GM23338 (cell line): Measurements from ENCODE around the gene UBE2G2. TPM values are rescaled to one million over a fixed set of nuclear protein-coding genes. Genes with fewer than 3 reads are reported as not detected.

ENCODE experiments used
- ATAC-seq: fragments of 200-7000 bp; cut with Tn5 transposase; 3 replicates; pipeline ENCODE4 v1.9.1; 2020
- DNase-seq: peaks from one replicate; pipeline ENCODE4 v3.0.0-alpha.2; 2015; ENCODE audit warnings: low spot score
- H2AFZ ChIP-seq: fragments of 200-600 bp; sonication (generic); 2 replicates; pipeline ENCODE4 v1.8.0; 2016; ENCODE audit warnings: antibody characterized with exemption, mild to moderate bottlenecking, moderate library complexity
- H3F3A ChIP-seq: fragments of 200-600 bp; sonication (generic); replicated peaks from 2 replicates; pipeline ENCODE4 v1.8.0; 2017; ENCODE audit warnings: antibody characterized with exemption, mixed run types, low read depth
- H3K27ac ChIP-seq: fragments of 200-600 bp; sonication (generic); 2 replicates; pipeline ENCODE4 v1.6.1; 2016; ENCODE audit warnings: low read depth
- H3K27me3 ChIP-seq: fragments of 200-600 bp; sonication (generic); 2 replicates; pipeline ENCODE4 v1.8.0; 2016; ENCODE audit warnings: mild to moderate bottlenecking, mixed run types, moderate library complexity; ENCODE audit not compliant: insufficient read depth
- H3K36me3 ChIP-seq: fragments of 200-600 bp; sonication (generic); 2 replicates; pipeline ENCODE4 v1.8.0; 2016; ENCODE audit warnings: mild to moderate bottlenecking; ENCODE audit not compliant: insufficient read depth
- H3K4me1 ChIP-seq: fragments of 200-600 bp; sonication (generic); 2 replicates; pipeline ENCODE4 v1.8.0; 2016; ENCODE audit warnings: mild to moderate bottlenecking, moderate library complexity; ENCODE audit not compliant: insufficient read depth
- H3K4me2 ChIP-seq: fragments of 200-600 bp; sonication (generic); 2 replicates; pipeline ENCODE4 v1.7.1; 2017; ENCODE audit warnings: mixed run types
- H3K4me3 ChIP-seq: fragments of 200-600 bp; sonication (generic); 2 replicates; pipeline ENCODE4 v1.6.1; 2016; ENCODE audit warnings: mixed run types
- H3K79me2 ChIP-seq: fragments of 200-600 bp; sonication (generic); replicated peaks from 2 replicates; pipeline ENCODE4 v1.8.0; 2017; ENCODE audit warnings: mild to moderate bottlenecking; ENCODE audit not compliant: insufficient read depth
- H3K9me2 ChIP-seq: fragments of 200-600 bp; sonication (generic); 2 replicates; pipeline ENCODE4 v1.8.0; 2017; ENCODE audit not compliant: insufficient read depth
- H4K20me1 ChIP-seq: fragments of 200-600 bp; sonication (generic); replicated peaks from 2 replicates; pipeline ENCODE4 v1.8.0; 2017; ENCODE audit warnings: mild to moderate bottlenecking; ENCODE audit not compliant: insufficient read depth
- H3K27ac Mint-ChIP-seq: 2 replicates; pipeline ENCODE4 v1.8.0; 2020; ENCODE audit warnings: inconsistent platforms, mild to moderate bottlenecking, moderate library complexity, mixed read lengths
- H3K27me3 Mint-ChIP-seq: 3 replicates; pipeline ENCODE4 v1.8.0; 2022; ENCODE audit warnings: low read depth, mild to moderate bottlenecking, moderate library complexity, mixed read lengths, inconsistent platforms; ENCODE audit not compliant: insufficient read depth, poor library complexity
- H3K36me3 Mint-ChIP-seq: 3 replicates; pipeline ENCODE4 v1.8.0; 2021; ENCODE audit warnings: low read depth, mild to moderate bottlenecking, inconsistent platforms, moderate library complexity, mixed read lengths
- H3K4me1 Mint-ChIP-seq: 3 replicates; pipeline ENCODE4 v1.8.0; 2020; ENCODE audit warnings: mild to moderate bottlenecking, inconsistent platforms, mixed read lengths
- H3K4me3 Mint-ChIP-seq: 3 replicates; pipeline ENCODE4 v1.8.0; 2021; ENCODE audit warnings: moderate library complexity, mild to moderate bottlenecking, inconsistent platforms, mixed read lengths
- H3K9me3 Mint-ChIP-seq: 3 replicates; pipeline ENCODE4 v1.8.0; 2020; ENCODE audit warnings: moderate library complexity, mild to moderate bottlenecking, inconsistent platforms, mixed read lengths
- CREB1 ChIP-seq: fragments of 250-450 bp; sonication (Bioruptor Pico); IDR thresholded peaks from 2 replicates; pipeline ENCODE4 v1.5.0; 2020; ENCODE audit warnings: low read depth, mild to moderate bottlenecking, moderate library complexity
- CTCF ChIP-seq, 2 experiments: fragments of 200-600 bp in 1 of 2; sonication (generic) in 1 of 2; conservative IDR thresholded peaks; 2 replicates each; pipeline versions ENCODE4 v1.5.1 to v1.6.1; 2016 to 2017; ENCODE audit warnings: antibody characterized with exemption in 2 of 2, low read depth in 2 of 2, mild to moderate bottlenecking in 2 of 2, moderate library complexity in 1 of 2
- ETS1 ChIP-seq: IDR thresholded peaks from 2 replicates; pipeline ENCODE4 v1.6.1; 2016; ENCODE audit warnings: antibody characterized with exemption
- EZH2 ChIP-seq: fragments of 200-600 bp; sonication (generic); IDR thresholded peaks from one replicate; pipeline ENCODE4 v1.8.0; 2017; ENCODE audit warnings: antibody characterized with exemption, mild to moderate bottlenecking, low read depth; ENCODE audit not compliant: unreplicated experiment
- EZH2phosphoT487 ChIP-seq: fragments of 200-600 bp; sonication (generic); IDR thresholded peaks from one replicate; pipeline ENCODE4 v1.8.1; 2018; ENCODE audit warnings: antibody characterized with exemption; ENCODE audit not compliant: unreplicated experiment
- JUNB ChIP-seq: IDR thresholded peaks from one replicate; pipeline ENCODE4 v1.6.1; 2016; ENCODE audit warnings: antibody characterized with exemption; ENCODE audit not compliant: unreplicated experiment
- NANOG ChIP-seq: IDR thresholded peaks from 2 replicates; pipeline ENCODE4 v1.6.1; 2016; ENCODE audit warnings: antibody characterized with exemption, borderline replicate concordance
- POLR2AphosphoS5 ChIP-seq: IDR thresholded peaks from 2 replicates; pipeline ENCODE4 v1.6.1; 2016; ENCODE audit warnings: antibody characterized with exemption, low read depth
- REST ChIP-seq: IDR thresholded peaks from one replicate; pipeline ENCODE4 v1.6.1; 2018; ENCODE audit warnings: antibody characterized with exemption; ENCODE audit not compliant: unreplicated experiment
- STAT1 ChIP-seq: IDR thresholded peaks from one replicate; pipeline ENCODE4 v1.6.1; 2016; ENCODE audit warnings: antibody characterized with exemption; ENCODE audit not compliant: unreplicated experiment
- ZNF114 ChIP-seq: fragments of 250-450 bp; sonication (Bioruptor Pico); IDR thresholded peaks from 2 replicates; pipeline ENCODE4 v1.5.0; 2020; ENCODE audit warnings: mild to moderate bottlenecking, moderate library complexity
- ZNF331 ChIP-seq: fragments of 250-450 bp; sonication (Bioruptor Pico); IDR thresholded peaks from 2 replicates; pipeline ENCODE4 v1.5.0; 2020; ENCODE audit warnings: low read depth, mild to moderate bottlenecking, moderate library complexity
- polyA plus RNA-seq: library from polyadenylated mRNA; unstranded; fragments of >200 nt; fragmentation: Nextera tagmentation; extraction: Ambion mirVana; gene quantifications from 2 replicates; pipeline ENCODE4 v1.2.1, GENCODE V29; 2016
- total RNA-seq: library from RNA; depleted of rRNA; stranded (reverse); fragments of >200 nt; shearing (Covaris generic); gene quantifications from 2 replicates; pipeline ENCODE4 v1.2.3, GENCODE V29; 2014
- TF ChIP-seq, protein P1 (sequence below): fragments of 250-450 bp; sonication (Bioruptor Pico); IDR thresholded peaks from 2 replicates; pipeline ENCODE4 v1.5.0; 2020; ENCODE audit warnings: mild to moderate bottlenecking, moderate library complexity

The UBE2G2 gene
- total and polyA plus RNA-seq, 2 experiments from 2014 or later, result 66.4 to 100 TPM

DNA sequence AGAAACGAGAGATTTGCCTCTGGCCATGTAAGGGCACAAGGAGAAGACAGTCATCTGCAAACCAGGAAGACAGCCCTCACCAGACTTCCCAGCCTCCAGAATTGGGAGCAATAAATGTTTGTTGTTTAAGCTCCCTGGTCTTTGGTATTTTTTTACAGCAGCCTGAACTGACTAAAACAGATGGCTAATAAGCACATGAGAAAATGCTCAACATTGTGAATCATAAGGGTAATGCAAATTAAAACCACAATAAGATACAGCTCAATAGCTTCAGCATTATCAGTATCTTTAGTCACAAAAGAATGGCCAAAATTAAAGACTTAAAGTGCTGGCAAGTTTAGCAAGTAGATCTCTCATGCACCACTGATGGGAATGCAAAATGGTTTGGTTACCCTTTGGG, 11.7 kb downstream of the UBE2G2 start:
- DNase-seq (no peak), ATAC-seq (no peak)
- peaks cover 98% of the 10 kb centered on the region for H3K79me2 ChIP-seq
- H3K4me3 ChIP-seq, result no peak overlapping the region
- no peak overlapping the region for H3K4me3 Mint-ChIP-seq
- H3K27ac ChIP-seq, result no peak overlapping the region
- no peaks in the 10 kb centered on the region for H3K27me3 ChIP-seq
- no peaks in the 10 kb centered on the region for H3K9me2 ChIP-seq
- peaks cover 11% of the 10 kb centered on the region; the same call in 2 of the 3 replicates for H3K4me1 Mint-ChIP-seq
- no peak overlapping the region for H2AFZ ChIP-seq
- H3K27me3 Mint-ChIP-seq, result peaks cover 11% of the 10 kb centered on the region
- peaks cover 5% of the 10 kb centered on the region; the same call in 1 of the 2 replicates for H3K4me1 ChIP-seq
- H3K4me2 ChIP-seq, result no peak overlapping the region
- TF ChIP-seq EZH2 (no peak), NANOG (no peak), POLR2AphosphoS5 (no peak), EZH2phosphoT487 (no peak), JUNB (no peak), ETS1 (no peak), REST (no peak), ZNF331 (no peak), ZNF114 (CRISPR knock-in tag) (no peak), CREB1 (CRISPR knock-in tag) (no peak), CTCF (conservative IDR thresholded peaks at IDR 0.05; ENCODE audit: low read depth in 2 of 2) (no peak), STAT1 (no peak)
- TF ChIP-seq, protein P1, sequence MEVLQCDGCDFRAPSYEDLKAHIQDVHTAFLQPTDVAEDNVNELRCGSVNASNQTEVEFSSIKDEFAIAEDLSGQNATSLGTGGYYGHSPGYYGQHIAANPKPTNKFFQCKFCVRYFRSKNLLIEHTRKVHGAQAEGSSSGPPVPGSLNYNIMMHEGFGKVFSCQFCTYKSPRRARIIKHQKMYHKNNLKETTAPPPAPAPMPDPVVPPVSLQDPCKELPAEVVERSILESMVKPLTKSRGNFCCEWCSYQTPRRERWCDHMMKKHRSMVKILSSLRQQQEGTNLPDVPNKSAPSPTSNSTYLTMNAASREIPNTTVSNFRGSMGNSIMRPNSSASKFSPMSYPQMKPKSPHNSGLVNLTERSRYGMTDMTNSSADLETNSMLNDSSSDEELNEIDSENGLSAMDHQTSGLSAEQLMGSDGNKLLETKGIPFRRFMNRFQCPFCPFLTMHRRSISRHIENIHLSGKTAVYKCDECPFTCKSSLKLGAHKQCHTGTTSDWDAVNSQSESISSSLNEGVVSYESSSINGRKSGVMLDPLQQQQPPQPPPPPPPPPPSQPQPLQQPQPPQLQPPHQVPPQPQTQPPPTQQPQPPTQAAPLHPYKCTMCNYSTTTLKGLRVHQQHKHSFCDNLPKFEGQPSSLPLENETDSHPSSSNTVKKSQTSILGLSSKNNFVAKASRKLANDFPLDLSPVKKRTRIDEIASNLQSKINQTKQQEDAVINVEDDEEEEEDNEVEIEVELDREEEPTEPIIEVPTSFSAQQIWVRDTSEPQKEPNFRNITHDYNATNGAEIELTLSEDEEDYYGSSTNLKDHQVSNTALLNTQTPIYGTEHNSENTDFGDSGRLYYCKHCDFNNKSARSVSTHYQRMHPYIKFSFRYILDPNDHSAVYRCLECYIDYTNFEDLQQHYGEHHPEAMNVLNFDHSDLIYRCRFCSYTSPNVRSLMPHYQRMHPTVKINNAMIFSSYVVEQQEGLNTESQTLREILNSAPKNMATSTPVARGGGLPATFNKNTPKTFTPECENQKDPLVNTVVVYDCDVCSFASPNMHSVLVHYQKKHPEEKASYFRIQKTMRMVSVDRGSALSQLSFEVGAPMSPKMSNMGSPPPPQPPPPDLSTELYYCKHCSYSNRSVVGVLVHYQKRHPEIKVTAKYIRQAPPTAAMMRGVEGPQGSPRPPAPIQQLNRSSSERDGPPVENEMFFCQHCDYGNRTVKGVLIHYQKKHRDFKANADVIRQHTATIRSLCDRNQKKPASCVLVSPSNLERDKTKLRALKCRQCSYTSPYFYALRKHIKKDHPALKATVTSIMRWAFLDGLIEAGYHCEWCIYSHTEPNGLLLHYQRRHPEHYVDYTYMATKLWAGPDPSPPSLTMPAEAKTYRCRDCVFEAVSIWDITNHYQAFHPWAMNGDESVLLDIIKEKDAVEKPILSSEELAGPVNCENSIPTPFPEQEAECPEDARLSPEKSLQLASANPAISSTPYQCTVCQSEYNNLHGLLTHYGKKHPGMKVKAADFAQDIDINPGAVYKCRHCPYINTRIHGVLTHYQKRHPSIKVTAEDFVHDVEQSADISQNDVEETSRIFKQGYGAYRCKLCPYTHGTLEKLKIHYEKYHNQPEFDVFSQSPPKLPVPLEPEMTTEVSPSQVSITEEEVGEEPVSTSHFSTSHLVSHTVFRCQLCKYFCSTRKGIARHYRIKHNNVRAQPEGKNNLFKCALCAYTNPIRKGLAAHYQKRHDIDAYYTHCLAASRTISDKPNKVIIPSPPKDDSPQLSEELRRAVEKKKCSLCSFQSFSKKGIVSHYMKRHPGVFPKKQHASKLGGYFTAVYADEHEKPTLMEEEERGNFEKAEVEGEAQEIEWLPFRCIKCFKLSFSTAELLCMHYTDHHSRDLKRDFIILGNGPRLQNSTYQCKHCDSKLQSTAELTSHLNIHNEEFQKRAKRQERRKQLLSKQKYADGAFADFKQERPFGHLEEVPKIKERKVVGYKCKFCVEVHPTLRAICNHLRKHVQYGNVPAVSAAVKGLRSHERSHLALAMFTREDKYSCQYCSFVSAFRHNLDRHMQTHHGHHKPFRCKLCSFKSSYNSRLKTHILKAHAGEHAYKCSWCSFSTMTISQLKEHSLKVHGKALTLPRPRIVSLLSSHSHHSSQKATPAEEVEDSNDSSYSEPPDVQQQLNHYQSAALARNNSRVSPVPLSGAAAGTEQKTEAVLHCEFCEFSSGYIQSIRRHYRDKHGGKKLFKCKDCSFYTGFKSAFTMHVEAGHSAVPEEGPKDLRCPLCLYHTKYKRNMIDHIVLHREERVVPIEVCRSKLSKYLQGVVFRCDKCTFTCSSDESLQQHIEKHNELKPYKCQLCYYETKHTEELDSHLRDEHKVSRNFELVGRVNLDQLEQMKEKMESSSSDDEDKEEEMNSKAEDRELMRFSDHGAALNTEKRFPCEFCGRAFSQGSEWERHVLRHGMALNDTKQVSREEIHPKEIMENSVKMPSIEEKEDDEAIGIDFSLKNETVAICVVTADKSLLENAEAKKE (CRISPR knock-in tag), result no peak
- no peak overlapping the region for H3K27ac Mint-ChIP-seq
- peaks cover 3% of the 10 kb centered on the region; the same call in 1 of the 2 replicates for H3F3A ChIP-seq
- no peaks in the 10 kb centered on the region; the same call in 1 of the 2 replicates for H3K36me3 ChIP-seq
- peaks cover 42% of the 10 kb centered on the region for H4K20me1 ChIP-seq
- peaks cover 55% of the 10 kb centered on the region for H3K36me3 Mint-ChIP-seq
- no peaks in the 10 kb centered on the region for H3K9me3 Mint-ChIP-seq
